Stimulated activated CD4-positive, alpha-beta T cell treated with anti-CD3 and anti-CD28 coated beads, Interleukin-1b, Interleukin-23, amount 100 ng/mL, for 1 hour (primary cell): ENCODE measurements around the gene PGBD5.

Experiments used
- DNase-seq, 2 donors: peaks; one replicate each; pipeline ENCODE4 v3.0.0-alpha.2; 2020; ENCODE audit warnings: low read depth in 2 of 2

Gene PGBD5

DNA sequence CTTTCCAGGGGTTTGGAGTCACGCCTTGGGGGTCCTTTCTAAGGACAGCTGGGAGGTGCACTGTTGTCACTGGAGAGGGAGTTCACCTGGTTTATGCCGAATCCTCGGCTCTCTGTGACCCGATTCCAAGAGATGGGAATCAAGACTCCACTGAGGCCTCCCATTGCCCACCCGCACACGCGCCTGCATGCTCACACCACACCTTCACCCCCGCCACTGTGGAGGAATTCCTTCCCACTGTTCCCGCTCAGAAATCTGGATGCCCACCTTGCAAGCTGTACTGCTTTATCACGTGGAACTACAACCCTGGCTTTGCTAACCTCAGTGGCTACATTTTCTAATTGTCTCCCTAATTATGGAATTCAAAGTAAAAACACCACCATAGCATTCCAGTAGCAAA is 29.2 kb downstream of the PGBD5 start:
- DNase-seq, result no peak

DNA sequence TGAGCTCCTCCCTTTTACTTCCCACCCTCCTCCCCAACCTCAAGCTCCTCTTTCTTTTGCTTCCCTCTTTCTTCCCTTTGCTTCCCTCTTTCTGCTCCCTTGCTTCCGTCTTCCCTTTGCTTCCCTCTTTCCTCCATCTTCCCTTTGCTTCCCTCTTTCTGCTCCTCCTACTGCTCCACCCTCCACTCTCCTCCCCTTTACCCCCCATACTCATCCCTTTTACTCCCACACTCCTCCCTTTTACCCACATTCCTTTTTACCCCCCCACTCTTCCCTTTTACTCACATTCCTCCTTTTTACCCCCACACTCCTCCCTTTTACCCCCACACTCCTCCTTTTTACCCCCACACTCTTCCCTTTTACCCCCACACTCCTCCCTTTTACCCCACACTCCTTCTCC is 30.2 kb downstream of the PGBD5 start:
- no peak for DNase-seq

DNA sequence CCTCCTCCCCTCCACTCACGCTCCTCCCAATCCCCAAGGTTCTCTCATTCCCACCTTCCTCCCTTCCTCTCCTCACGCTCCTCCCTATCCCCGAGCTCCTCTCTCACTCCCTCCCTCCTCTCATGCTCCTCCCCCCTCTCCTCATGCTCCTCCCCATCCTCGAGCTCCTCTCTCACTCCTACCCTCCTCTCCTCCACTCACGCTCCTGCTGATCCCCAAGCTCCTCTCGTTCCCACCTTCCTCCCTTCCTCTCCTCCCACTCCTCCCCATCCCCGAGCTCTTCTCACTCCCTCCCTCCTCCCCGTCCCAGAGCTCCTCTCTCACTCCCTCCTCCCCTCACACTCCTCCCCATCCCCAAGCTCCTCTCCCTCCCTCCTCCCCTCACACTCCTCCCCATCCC is 31.4 kb downstream of the PGBD5 start:
- DNase-seq, result no peak

DNA sequence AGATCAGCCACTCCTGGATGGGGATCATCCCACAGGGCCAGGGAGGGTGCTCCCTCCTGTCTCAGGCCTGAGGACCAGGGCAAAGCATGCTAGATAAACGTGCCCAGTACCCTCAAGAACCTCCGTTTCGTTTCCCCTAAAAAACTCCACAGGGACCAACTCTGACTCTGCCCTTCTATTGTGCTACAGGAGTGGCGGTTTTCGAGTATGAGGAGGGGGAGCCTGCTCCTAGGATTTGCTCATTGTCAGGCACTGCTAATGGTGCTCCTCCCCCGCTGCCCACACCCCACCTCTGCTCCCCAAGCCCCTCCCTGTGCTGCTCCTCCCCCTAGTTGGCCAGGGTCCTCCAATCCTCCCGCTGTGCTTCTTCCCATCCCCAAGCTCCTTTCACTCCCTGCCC is 32.0 kb downstream of the PGBD5 start:
- DNase-seq, result no peak

DNA sequence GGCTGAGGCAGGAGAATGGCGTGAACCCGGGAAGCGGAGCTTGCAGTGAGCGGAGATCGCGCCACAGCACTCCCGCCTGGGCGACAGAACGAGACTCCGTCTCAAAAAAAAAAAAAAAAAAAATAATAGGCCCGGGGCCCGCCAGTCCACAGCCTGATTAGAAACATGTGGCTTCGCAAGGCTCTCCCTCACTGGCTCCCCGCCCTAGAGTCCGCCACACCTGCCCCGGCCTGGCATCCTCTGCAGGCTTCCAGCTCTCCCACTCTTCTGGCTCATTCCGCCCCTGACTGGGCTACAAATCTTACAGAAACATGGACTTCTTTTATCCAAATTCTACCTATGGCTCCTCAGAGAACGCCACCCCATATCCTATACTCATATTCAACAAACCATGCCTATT is 32.4 kb downstream of the PGBD5 start:
- DNase-seq, result no peak

GRCh38 chr1:230392920-230393521 is 33.1 kb downstream of the PGBD5 start:
- no peak for DNase-seq

- DNase-seq, result no peak
Observed at GRCh38 chr1:230392536-230392909, 33.6 kb downstream of the PGBD5 start.

- no peak for DNase-seq
Observed at GRCh38 chr1:230391776-230392535, 34.2 kb downstream of the PGBD5 start.

GRCh38 chr1:230390371-230390770 is 35.8 kb downstream of the PGBD5 start:
- DNase-seq, result no peak

GRCh38 chr1:230387876-230388275 is 38.3 kb downstream of the PGBD5 start:
- no peak for DNase-seq

DNA sequence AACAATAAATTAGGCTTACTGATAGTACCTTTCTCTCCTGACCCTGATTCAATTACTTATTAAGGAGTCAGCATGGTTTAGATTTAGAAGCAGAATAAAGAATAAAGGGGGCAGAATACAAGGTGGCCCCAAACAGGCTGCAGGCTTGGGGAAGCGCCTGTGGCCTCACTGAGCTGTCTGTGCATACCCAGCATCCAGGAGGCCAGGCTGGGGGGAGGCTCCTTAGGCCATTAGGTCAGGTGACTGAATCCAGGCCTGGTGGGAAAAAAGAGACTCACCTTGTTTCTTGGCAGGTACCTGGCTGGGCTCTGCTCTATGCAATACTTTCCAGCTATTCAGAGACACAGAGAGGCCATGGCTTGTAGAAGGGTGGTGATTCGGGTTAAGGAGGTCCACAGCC is 38.8 kb downstream of the PGBD5 start:
- DNase-seq, result no peak

DNA sequence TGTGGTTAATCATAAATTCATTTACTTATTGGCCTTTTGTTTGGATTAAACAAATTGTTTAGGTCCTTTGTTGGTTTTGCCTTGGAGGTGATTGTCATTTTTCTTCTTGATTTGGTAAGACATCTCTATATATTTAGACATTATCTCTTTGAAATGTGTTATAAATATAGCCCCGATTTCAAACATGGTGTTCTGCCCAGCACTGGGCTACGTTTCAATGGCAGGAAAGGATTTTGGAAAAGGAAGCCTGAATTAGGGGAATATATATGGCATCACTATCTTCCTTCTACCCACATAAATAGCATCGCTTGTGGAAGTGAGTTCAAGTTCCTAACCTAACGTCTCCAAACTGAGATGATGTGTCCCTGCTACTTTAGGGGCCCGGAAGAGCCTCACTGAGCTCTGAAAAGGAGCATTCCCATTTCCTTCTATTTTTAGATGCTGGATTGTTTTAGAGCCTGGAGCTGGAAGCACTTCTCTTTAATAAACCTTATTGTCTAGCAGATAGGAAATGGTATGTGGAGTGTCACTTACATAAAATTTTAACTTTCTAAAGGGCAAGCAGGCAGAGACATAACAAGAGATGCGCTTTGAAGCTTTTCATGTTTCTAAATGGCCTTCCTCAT is 39.4 kb downstream of the PGBD5 start:
- DNase-seq, result no peak

DNA sequence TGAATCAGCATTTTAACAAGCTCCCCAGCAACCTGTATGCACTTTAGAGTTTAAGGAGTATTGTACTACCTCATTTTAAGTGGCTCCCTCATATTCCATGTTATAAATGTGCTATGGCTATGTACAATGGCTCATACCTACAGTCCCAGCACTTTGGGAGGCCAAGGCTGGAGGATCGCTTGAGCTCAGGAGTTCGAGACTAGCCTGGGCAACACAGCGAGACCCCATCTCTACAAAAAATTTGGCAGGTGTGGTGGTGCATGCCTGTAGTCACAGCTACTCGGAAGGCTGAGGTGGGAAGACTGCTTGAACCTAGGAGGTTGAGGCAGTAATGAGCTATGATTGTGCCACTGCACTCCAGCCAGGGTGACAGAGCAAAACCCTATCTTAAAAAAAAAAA is 40.2 kb downstream of the PGBD5 start:
- DNase-seq, result no peak

DNA sequence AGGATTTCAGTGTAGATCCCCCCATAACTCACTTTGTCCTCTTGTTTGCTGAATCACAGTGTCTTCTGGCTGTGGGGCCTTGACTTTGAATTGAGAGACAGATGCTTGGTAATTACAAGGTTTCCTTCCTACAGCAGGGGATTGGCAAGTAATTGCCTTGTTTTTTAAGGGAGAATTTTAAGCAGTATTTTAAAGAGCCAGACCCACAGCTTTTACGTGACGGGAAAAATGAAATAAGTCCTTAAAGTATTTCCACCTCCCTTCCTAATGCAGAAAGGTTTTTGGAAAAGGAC is 41.0 kb downstream of the PGBD5 start:
- DNase-seq, result no peak

GRCh38 chr1:230384380-230385157 is 41.6 kb downstream of the PGBD5 start:
- no peak for DNase-seq

GRCh38 chr1:230383425-230383824 is 42.7 kb downstream of the PGBD5 start:
- no peak for DNase-seq

DNA sequence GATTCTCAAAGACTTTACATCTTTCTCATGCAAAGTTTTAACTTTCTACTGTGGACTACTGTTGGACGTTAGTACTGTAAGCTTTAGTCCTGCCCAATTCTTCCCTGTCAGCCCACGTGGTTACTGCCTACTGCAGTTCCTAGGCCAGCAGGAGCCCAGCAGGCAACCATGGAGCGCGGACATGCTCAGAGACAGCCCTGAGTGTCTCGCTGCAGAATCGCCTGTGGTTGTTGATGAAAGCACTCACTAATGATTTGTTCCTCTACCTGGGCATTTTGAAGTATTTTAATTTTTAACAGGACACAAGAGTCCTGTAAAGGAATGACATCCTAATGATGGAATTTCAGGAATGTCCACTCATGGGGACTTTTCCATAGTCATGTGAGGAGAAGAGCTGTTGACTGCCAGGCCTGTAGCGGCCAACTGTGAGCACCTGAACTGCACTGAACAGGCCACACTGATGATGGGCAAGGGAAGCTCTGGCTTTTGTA is 44.1 kb downstream of the PGBD5 start:
- no peak for DNase-seq

- no peak for DNase-seq
Observed at GRCh38 chr1:230381585-230381984, 44.5 kb downstream of the PGBD5 start.

DNA sequence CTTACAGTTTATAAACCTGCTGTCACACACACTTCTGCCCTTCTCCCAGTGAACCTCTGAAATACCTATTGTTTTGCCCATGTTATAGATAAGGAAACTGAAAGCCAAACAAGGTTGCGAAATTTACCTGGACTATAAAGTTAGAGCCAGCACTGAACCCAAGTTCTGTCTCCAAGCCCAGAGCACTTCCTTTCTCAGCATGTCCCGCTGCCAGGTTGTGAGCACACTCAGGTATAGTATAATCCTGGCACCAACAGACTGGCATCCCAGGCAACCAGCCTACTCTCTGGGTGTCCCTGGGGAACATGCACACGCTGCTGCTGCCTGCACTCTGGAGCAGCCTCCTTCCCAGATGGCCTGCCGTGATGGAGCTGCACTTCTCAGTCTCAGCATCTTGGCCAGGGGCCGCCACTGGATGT is 45.1 kb downstream of the PGBD5 start:
- no peak for DNase-seq

GRCh38 chr1:230379928-230380327 is 46.2 kb downstream of the PGBD5 start:
- DNase-seq, result no peak

- DNase-seq, result no peak
Observed at GRCh38 chr1:230379462-230379861, 46.7 kb downstream of the PGBD5 start.

DNA sequence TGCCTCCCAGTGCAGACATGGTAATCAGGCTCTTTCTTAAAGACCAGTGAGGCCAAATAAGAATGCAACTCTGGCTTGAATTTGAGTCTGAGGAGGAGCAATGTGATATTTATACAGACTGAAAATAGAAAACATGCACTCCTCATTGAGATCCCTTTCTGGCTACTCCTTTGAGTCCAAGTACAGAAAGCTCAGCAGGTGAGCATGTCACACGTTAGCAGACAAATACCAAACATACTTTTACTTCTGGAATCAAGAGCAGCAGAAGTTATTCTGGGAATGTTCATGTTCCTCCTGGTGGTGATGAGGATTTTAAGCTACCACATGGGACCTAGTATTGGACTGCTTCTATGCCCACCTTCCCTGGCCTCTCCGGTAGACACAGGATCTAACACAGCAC is 48.3 kb downstream of the PGBD5 start:
- DNase-seq, result no peak

GRCh38 chr1:230377324-230377723 is 48.8 kb downstream of the PGBD5 start:
- DNase-seq, result no peak
